Body of pancreas (tissue), 4 donors: ENCODE results near the gene STRIP1. TPM values are rescaled to one million over a fixed set of nuclear protein-coding genes. Genes with fewer than 3 reads are reported as not detected.

Source experiments
- ATAC-seq: fragments of 150-250 bp; one replicate; pipeline ENCODE4 v1.9.1; 2016
- DNase-seq, 4 donors: peaks; one replicate each; pipeline ENCODE4 v3.0.0-alpha.2; 2019
- H3K27ac ChIP-seq, 4 donors: fragments of 200-600 bp; sonication (generic); 1 replicate in 3 of 4; 2 replicates in 1 of 4; pipeline versions ENCODE4 v1.5.1 to v1.6.1; 2016 to 2019; ENCODE audit warnings: mild to moderate bottlenecking in 1 of 4, mixed read lengths in 1 of 4, moderate library complexity in 1 of 4
- H3K27me3 ChIP-seq, 2 donors: fragments of 200-600 bp; sonication (generic); one replicate each; pipeline ENCODE4 v1.6.0; 2016; ENCODE audit warnings: mild to moderate bottlenecking in 1 of 2
- H3K36me3 ChIP-seq, 2 donors: fragments of 200-600 bp; sonication (generic); replicated peaks in 1 of 2; 2 replicates each; pipeline ENCODE4 v1.5.1; 2016; ENCODE audit warnings: low read depth in 2 of 2; ENCODE audit not compliant: insufficient read depth in 1 of 2
- H3K4me1 ChIP-seq: fragments of 200-600 bp; sonication (generic); one replicate; pipeline ENCODE4 v1.6.0; 2016
- H3K4me3 ChIP-seq, 2 donors: fragments of 200-600 bp; sonication (generic); 1 replicate in 1 of 2; 2 replicates in 1 of 2; pipeline ENCODE4 v1.5.1; 2016 to 2019
- H3K9me3 ChIP-seq, 3 donors: fragments of 200-600 bp; sonication (generic); 1 replicate in 2 of 3; 2 replicates in 1 of 3; pipeline ENCODE4 v1.5.1; 2016
- CTCF ChIP-seq, 7 experiments: fragments of 450-650 bp in 4 of 7; fragments of 200-600 bp in 3 of 7; sonication (generic) in 3 of 7; IDR thresholded peaks; one replicate each; pipeline ENCODE4 v1.5.1; 2016 to 2019; ENCODE audit warnings: antibody characterized with exemption in 7 of 7
- POLR2A ChIP-seq, 3 donors: fragments of 450-650 bp; IDR thresholded peaks; one replicate each; pipeline ENCODE4 v1.6.1; 2016; ENCODE audit warnings: antibody characterized with exemption in 3 of 3, mild to moderate bottlenecking in 2 of 3
- WGBS, 2 donors: methylation state at CpG; one replicate each; pipeline ENCODE4 v1.1.5; 2017; 5-methylcytosine and 5-hydroxymethylcytosine counted together
- intact Hi-C: fragments of 100-400 bp; cut with DNase I; formaldehyde crosslinking; loops from one replicate; pipeline ENCODE4 v1.15.1; 2023
- total RNA-seq, 2 donors: library from RNA; depleted of rRNA; stranded (reverse); fragments of >200 nt; gene quantifications; one replicate each; pipeline ENCODE4 v1.1.0, GENCODE V29; 2016

The STRIP1 gene
- total RNA-seq, 2 donors from 2014 or later = 22.7 to 24.1 TPM

GRCh38 chr1:110057963-110058518 lies 23.6 kb downstream of the STRIP1 start:
- Histone ChIP-seq H3K4me1 (no peaks in the 10 kb centered on the region), H3K36me3 (peaks cover 3 to 21% of the 10 kb centered on the region in 2 donors), H3K9me3 (no peaks in the 10 kb centered on the region), H3K27ac (no peak overlapping the region), H3K27me3 (no peaks in the 10 kb centered on the region), H3K4me3 (no peak overlapping the region)
- 79 to 87% methylated on average over 7 of the region's 7 CpGs for WGBS, 2 donors
- ATAC-seq (no peak), DNase-seq (no peak)
- intact Hi-C loops = no loop called here
- TF ChIP-seq CTCF (IDR thresholded peaks at IDR 0.05) (no peak), POLR2A (IDR thresholded peaks at IDR 0.05) (no peak)

- Histone ChIP-seq H3K9me3 (no peaks in the 10 kb centered on the region), H3K36me3 (peaks cover 3 to 19% of the 10 kb centered on the region in 2 donors)
- 75 to 78% methylated on average over 1 of the region's 1 CpG for WGBS, 2 donors
These were observed 24.2 kb downstream of the STRIP1 start for GRCh38 chr1:110058591-110058990.

DNA sequence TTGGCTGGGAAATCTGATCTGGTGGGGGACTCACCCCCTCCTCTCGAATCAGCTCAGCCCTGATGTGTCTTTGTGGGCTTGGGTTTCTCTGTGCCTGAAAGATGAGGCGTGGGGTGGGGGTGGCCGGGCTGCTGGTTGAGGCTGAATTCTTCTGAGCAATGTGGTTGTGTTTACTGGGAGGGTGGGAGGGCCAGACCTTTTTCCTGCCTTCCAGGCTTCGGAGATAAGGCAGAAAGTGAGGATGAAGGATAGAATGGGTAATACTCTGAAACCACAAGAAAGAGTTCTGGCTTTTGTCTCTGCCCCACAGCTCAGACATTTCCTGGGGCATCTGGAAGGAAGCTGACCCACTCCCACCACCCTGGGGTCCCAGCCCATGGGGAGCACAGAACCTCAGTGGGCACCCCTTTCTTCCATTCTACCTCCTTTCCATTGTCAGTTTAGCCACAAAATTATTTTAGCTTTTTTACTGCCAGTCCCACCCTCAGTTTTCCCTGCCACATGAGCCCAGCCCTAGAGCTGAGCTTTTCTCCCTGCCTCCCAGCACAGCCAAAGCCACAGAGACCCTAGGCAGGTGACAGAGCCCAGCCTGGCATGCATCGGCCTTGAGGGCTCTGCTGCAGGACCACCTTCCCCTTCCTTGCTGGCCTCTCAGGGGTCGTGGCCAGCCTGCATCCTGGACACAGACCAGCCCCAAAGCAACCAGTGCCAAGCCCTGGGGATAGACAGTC lies 24.9 kb downstream of the STRIP1 start:
- 86 to 99% methylated on average over 6 of the region's 6 CpGs for WGBS, 2 donors
- Histone ChIP-seq H3K27ac (no peak overlapping the region), H3K27me3 (no peaks in the 10 kb centered on the region), H3K9me3 (no peaks in the 10 kb centered on the region), H3K4me3 (no peak overlapping the region), H3K36me3 (peaks cover 3 to 16% of the 10 kb centered on the region in 2 donors), H3K4me1 (no peaks in the 10 kb centered on the region)
- no peak for DNase-seq
- no peak for ATAC-seq
- intact Hi-C loops = no loop called here
- no peak for TF ChIP-seq CTCF (IDR thresholded peaks at IDR 0.05)
- no peak for TF ChIP-seq POLR2A (IDR thresholded peaks at IDR 0.05)

More at GRCh38 chr1:110058591-110058990, 24.2 kb downstream of the STRIP1 start:
- Histone ChIP-seq H3K27me3 (no peaks in the 10 kb centered on the region), H3K4me3 (no peak overlapping the region), H3K27ac (no peak overlapping the region), H3K4me1 (no peaks in the 10 kb centered on the region)
- intact Hi-C loops = no loop called here
- ATAC-seq (no peak), DNase-seq (no peak)
- TF ChIP-seq POLR2A (IDR thresholded peaks at IDR 0.05) (no peak), CTCF (IDR thresholded peaks at IDR 0.05) (no peak)

GRCh38 chr1:110060034-110060661 lies 25.7 kb downstream of the STRIP1 start:
- Histone ChIP-seq H3K27me3 (no peaks in the 10 kb centered on the region), H3K27ac (no peak overlapping the region), H3K4me3 (no peak overlapping the region), H3K4me1 (no peaks in the 10 kb centered on the region), H3K9me3 (no peaks in the 10 kb centered on the region), H3K36me3 (peaks cover 3 to 11% of the 10 kb centered on the region in 2 donors)
- TF ChIP-seq CTCF (IDR thresholded peaks at IDR 0.05) = peak in 5 of 7 experiments; percentile 27 to 44 (median 38)
- TF ChIP-seq POLR2A (IDR thresholded peaks at IDR 0.05) = no peak
- ATAC-seq (no peak), DNase-seq (peak in 2 of 4 donors; percentile 38 to 41)
- intact Hi-C loops = no loop called here
- 87 to 88% methylated on average over 9 of the region's 9 CpGs for WGBS, 2 donors
